HepG2 (cell line): ENCODE data around the gene MOGAT3. TPM values are rescaled to one million over a fixed set of nuclear protein-coding genes. Genes with fewer than 3 reads are reported as not detected.

ENCODE experiments used
- EZH2 ChIP-seq: conservative IDR thresholded peaks from 2 replicates; pipeline ENCODE4 v1.6.1; 2012; ENCODE audit warnings: mild to moderate bottlenecking, low read depth, low read length, moderate library complexity
- MATR3 ChIP-seq: sonication (generic); formaldehyde crosslinking; IDR thresholded peaks from 2 replicates; pipeline ENCODE4 v1.4.0; 2020; ENCODE audit warnings: missing genetic modification reagents
- NR2C2 ChIP-seq: sonication (generic); formaldehyde crosslinking; IDR thresholded peaks from 2 replicates; pipeline ENCODE4 v1.4.0; 2020; ENCODE audit warnings: missing genetic modification reagents, mild to moderate bottlenecking, moderate library complexity, borderline replicate concordance
- ZBTB1 ChIP-seq: sonication (generic); formaldehyde crosslinking; IDR thresholded peaks from 2 replicates; pipeline ENCODE4 v1.4.0; 2020; ENCODE audit warnings: missing genetic modification reagents, borderline replicate concordance
- ZNF816 ChIP-seq: sonication (generic); formaldehyde crosslinking; IDR thresholded peaks from 2 replicates; pipeline ENCODE4 v1.8.0; 2022; ENCODE audit warnings: missing genetic modification reagents, mild to moderate bottlenecking, borderline replicate concordance
- polyA plus RNA-seq, 8 experiments: library from polyadenylated mRNA; depleted of rRNA in 3 of 8; stranded (reverse) in 7 of 8; unstranded in 1 of 8; fragments of >200 nt; fragmentation: Illumina TruSeq in 4 of 8; extraction: Trizol in 4 of 8; gene quantifications; 2 replicates each; pipeline versions ENCODE4 v1.2.1 to v1.2.3, GENCODE V29; 2011 to 2016; ENCODE audit warnings: low read depth in 4 of 8, missing spikeins in 1 of 8, mixed read lengths in 1 of 8; ENCODE audit not compliant: insufficient read depth in 1 of 8
- total RNA-seq, 5 experiments: library from RNA; depleted of rRNA; stranded (reverse); fragments of >200 nt; fragmentation: Illumina TruSeq; extraction: Trizol; gene quantifications; 2 replicates each; pipeline ENCODE4 v1.2.3, GENCODE V29; 2016; ENCODE audit warnings: low read depth in 1 of 5
- TF ChIP-seq, protein P1 (sequence below): sonication (generic); formaldehyde crosslinking; IDR thresholded peaks from 2 replicates; pipeline ENCODE4 v1.5.1; 2020; ENCODE audit warnings: missing genetic modification reagents, mild to moderate bottlenecking, borderline replicate concordance
- TF ChIP-seq, protein P2 (sequence below): sonication (generic); formaldehyde crosslinking; conservative IDR thresholded peaks from 2 replicates; pipeline ENCODE4 v1.4.0; 2020; ENCODE audit warnings: mild to moderate bottlenecking, missing genetic modification reagents, moderate library complexity
- TF ChIP-seq, protein P3 (sequence below): sonication (generic); formaldehyde crosslinking; IDR thresholded peaks from 2 replicates; pipeline ENCODE4 v1.4.0; 2020; ENCODE audit warnings: missing genetic modification reagents, borderline replicate concordance

MOGAT3 gene
- total and polyA plus RNA-seq, 2 of the 13 experiments (the other 11 are each of a cell fraction or from before 2014, with no cell fraction given), result 22.5 to 30.5 TPM

DNA sequence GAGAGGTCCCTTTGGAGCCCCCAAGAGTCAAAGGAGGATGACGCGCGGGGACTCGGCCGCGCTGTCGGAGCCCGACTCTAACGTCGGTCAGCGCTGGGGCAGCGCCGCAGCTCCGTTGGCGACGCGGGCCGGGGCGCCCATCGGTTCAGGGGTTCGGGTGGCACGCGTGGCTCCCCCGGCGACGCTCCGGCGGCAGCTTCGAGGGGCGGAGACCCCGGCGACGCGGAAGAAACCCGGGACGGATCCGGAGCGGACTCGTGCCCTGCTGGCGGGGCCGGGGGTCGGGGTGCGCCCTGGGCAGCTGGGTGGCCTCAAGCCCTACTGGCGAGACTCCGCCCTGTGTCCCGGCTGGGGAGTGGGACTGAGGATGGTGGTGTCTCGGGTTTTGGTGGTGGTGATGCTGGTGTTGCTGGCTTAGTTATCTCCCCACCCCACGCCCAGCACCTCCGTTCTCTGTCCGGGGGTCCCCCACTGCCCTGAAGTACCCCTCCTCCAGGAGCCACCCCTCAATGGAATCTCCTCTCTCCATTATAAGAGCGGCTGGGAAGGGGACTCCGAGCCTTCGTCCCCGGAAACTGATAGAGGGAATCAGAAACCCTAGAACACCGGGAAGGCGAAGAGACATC is 20.6 kb downstream of the MOGAT3 start, which contains the start of gene NAT16 (continued):
- TF ChIP-seq, protein P1, sequence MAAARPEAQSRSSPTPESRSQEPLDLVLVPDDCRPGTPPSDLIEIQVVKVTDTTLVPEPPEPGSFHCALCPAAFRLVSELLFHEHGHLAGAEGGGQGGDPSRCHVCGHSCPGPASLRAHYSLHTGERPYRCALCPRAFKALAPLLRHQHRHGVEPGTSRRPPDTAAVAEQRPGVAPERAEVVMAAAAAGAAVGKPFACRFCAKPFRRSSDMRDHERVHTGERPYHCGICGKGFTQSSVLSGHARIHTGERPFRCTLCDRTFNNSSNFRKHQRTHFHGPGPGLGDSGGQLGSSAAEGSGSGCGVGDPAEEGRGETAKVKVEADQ, result no peak
- TF ChIP-seq, protein P2, sequence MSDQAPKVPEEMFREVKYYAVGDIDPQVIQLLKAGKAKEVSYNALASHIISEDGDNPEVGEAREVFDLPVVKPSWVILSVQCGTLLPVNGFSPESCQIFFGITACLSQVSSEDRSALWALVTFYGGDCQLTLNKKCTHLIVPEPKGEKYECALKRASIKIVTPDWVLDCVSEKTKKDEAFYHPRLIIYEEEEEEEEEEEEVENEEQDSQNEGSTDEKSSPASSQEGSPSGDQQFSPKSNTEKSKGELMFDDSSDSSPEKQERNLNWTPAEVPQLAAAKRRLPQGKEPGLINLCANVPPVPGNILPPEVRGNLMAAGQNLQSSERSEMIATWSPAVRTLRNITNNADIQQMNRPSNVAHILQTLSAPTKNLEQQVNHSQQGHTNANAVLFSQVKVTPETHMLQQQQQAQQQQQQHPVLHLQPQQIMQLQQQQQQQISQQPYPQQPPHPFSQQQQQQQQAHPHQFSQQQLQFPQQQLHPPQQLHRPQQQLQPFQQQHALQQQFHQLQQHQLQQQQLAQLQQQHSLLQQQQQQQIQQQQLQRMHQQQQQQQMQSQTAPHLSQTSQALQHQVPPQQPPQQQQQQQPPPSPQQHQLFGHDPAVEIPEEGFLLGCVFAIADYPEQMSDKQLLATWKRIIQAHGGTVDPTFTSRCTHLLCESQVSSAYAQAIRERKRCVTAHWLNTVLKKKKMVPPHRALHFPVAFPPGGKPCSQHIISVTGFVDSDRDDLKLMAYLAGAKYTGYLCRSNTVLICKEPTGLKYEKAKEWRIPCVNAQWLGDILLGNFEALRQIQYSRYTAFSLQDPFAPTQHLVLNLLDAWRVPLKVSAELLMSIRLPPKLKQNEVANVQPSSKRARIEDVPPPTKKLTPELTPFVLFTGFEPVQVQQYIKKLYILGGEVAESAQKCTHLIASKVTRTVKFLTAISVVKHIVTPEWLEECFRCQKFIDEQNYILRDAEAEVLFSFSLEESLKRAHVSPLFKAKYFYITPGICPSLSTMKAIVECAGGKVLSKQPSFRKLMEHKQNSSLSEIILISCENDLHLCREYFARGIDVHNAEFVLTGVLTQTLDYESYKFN (CRISPR knock-in tag), result no peak
- TF ChIP-seq NR2C2 (CRISPR knock-in tag), result no peak
- TF ChIP-seq, protein P3, sequence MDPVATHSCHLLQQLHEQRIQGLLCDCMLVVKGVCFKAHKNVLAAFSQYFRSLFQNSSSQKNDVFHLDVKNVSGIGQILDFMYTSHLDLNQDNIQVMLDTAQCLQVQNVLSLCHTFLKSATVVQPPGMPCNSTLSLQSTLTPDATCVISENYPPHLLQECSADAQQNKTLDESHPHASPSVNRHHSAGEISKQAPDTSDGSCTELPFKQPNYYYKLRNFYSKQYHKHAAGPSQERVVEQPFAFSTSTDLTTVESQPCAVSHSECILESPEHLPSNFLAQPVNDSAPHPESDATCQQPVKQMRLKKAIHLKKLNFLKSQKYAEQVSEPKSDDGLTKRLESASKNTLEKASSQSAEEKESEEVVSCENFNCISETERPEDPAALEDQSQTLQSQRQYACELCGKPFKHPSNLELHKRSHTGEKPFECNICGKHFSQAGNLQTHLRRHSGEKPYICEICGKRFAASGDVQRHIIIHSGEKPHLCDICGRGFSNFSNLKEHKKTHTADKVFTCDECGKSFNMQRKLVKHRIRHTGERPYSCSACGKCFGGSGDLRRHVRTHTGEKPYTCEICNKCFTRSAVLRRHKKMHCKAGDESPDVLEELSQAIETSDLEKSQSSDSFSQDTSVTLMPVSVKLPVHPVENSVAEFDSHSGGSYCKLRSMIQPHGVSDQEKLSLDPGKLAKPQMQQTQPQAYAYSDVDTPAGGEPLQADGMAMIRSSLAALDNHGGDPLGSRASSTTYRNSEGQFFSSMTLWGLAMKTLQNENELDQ, result no peak
- TF ChIP-seq ZBTB1 (CRISPR knock-in tag), result no peak
- no peak for TF ChIP-seq ZNF816 (CRISPR knock-in tag)
- no peak for TF ChIP-seq MATR3 (CRISPR knock-in tag)
- TF ChIP-seq EZH2, result peak; percentile 57; the same call in 1 of the 2 replicates
